Ovary (tissue), 9 donors: ENCODE data around the gene USP16. TPM values are rescaled to one million over a fixed set of nuclear protein-coding genes. Genes with fewer than 3 reads are reported as not detected.

Source experiments
- DNase-seq, 5 donors: peaks; one replicate each; pipeline ENCODE4 v3.0.0-alpha.2; 2019 to 2020
- H3K27ac ChIP-seq, 2 donors: fragments of 200-600 bp; one replicate each; pipeline versions ENCODE4 v1.5.1 to v1.8.0; 2019 to 2022
- H3K27me3 ChIP-seq: fragments of 200-600 bp; one replicate; pipeline ENCODE4 v1.8.0; 2022
- H3K36me3 ChIP-seq: fragments of 200-600 bp; sonication (generic); one replicate; pipeline ENCODE4 v1.5.1; 2019
- H3K4me1 ChIP-seq: one replicate; pipeline ENCODE4 v1.8.1; 2013; ENCODE audit warnings: mild to moderate bottlenecking, moderate library complexity; ENCODE audit not compliant: insufficient read depth
- H3K4me3 ChIP-seq: fragments of 200-600 bp; sonication (generic); one replicate; pipeline ENCODE4 v1.5.1; 2017
- H3K9me3 ChIP-seq, 2 donors: fragments of 200-600 bp in 1 of 2; sonication (generic) in 1 of 2; one replicate each; pipeline versions ENCODE4 v1.5.1 to v1.8.1; 2013 to 2019; ENCODE audit warnings: mild to moderate bottlenecking in 1 of 2, moderate library complexity in 1 of 2
- EP300 ChIP-seq: sonication (generic); formaldehyde crosslinking; IDR thresholded peaks from one replicate; pipeline ENCODE4 v1.6.1; 2017; ENCODE audit warnings: antibody characterized with exemption
- POLR2A ChIP-seq: fragments of 450-650 bp; IDR thresholded peaks from one replicate; pipeline ENCODE4 v1.6.1; 2017; ENCODE audit warnings: antibody characterized with exemption, mild to moderate bottlenecking, moderate library complexity
- WGBS, 3 donors: extraction: QIAGEN DNeasy Blood & Tissue Kit in 1 of 3; methylation state at CpG; one replicate each; pipeline versions ENCODE4 v1.1.5 to v1.1.7; 2013 to 2017; 5-methylcytosine and 5-hydroxymethylcytosine counted together
- intact Hi-C, 4 donors: fragments of 100-400 bp; cut with DNase I; formaldehyde crosslinking; loops; one replicate each; pipeline versions ENCODE4 v1.11.0 to v1.15.1; 2022 to 2023
- polyA plus RNA-seq, 2 donors: library from polyadenylated mRNA; stranded (reverse); fragments of 200-250 nt in 1 of 2; fragments of 350-450 nt in 1 of 2; fragmentation: Illumina TruSeq in 1 of 2; extraction: RNeasy Lipid Tissue Mini Kit (QIAGEN cat#74804) in 1 of 2; gene quantifications; one replicate each; pipeline ENCODE4 v1.2.3, GENCODE V29; 2013 to 2014
- total RNA-seq, 7 donors: library from RNA; depleted of rRNA in 2 of 7; stranded (reverse); fragments of >200 nt in 2 of 7; fragmentation: NEBNext Ultra II Directional in 3 of 7; extraction: Animal tissue kit (Norgen Biotek cat#: 25700) in 3 of 7; gene quantifications; one replicate each; pipeline versions ENCODE4 v1.1.0 to v1.2.4, GENCODE V29; 2016 to 2023
- TF ChIP-seq, protein P1 (sequence below), 3 donors: fragments of 450-650 bp in 2 of 3; fragments of 200-600 bp in 1 of 3; IDR thresholded peaks; one replicate each; pipeline versions ENCODE4 v1.5.1 to v1.8.0; 2016 to 2022; ENCODE audit warnings: antibody characterized with exemption in 3 of 3, mild to moderate bottlenecking in 1 of 3
- donor health status: DM: no; HTN: no; CAD: no; lungs with moderate emphysema.
- donor health status: DM: no; HTN: no; CAD: no.
- donor health status: Bipolar disorder and iron deficiency.
- donor health status: DM: yes; HTN: yes; CAD: no.
- donor health status: DM: no; HTN: no; CAD: no.
- donor health status: DM: yes; HTN: yes; CAD: no.

Gene USP16
- total and polyA plus RNA-seq, 9 donors: 25.5 to 46.6 (median 31.9) TPM

DNA sequence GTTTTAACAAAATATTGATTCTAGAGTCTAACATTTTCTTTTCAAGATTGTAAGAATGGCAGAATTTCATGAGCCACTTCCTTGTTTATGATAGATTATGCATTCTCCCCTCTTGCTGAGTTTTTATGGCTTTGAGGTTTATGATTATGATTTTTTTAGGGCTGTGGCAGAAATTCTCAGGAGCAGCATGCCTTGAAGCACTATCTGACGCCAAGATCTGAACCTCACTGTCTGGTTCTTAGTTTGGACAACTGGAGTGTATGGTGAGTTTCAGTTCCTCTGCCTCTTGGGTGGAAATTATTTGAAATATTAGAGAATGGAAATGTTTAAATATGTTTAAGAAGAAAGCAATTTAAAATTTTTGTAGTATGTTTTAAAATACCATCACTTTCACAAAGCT is 10.2 kb downstream of the USP16 start:
- intact Hi-C loops: no loop called here
- Histone ChIP-seq H3K4me3 (no peak overlapping the region), H3K36me3 (no peaks in the 10 kb centered on the region), H3K27ac (no peak overlapping the region), H3K4me1 (no peaks in the 10 kb centered on the region), H3K27me3 (no peaks in the 10 kb centered on the region), H3K9me3 (no peaks in the 10 kb centered on the region)
- WGBS, 3 donors: 84 to 91% (median 84%) methylated on average over 1 of the region's 1 CpG
- no peak for DNase-seq
- TF ChIP-seq POLR2A (no peak), EP300 (no peak)
- TF ChIP-seq, protein P1, sequence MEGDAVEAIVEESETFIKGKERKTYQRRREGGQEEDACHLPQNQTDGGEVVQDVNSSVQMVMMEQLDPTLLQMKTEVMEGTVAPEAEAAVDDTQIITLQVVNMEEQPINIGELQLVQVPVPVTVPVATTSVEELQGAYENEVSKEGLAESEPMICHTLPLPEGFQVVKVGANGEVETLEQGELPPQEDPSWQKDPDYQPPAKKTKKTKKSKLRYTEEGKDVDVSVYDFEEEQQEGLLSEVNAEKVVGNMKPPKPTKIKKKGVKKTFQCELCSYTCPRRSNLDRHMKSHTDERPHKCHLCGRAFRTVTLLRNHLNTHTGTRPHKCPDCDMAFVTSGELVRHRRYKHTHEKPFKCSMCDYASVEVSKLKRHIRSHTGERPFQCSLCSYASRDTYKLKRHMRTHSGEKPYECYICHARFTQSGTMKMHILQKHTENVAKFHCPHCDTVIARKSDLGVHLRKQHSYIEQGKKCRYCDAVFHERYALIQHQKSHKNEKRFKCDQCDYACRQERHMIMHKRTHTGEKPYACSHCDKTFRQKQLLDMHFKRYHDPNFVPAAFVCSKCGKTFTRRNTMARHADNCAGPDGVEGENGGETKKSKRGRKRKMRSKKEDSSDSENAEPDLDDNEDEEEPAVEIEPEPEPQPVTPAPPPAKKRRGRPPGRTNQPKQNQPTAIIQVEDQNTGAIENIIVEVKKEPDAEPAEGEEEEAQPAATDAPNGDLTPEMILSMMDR (IDR thresholded peaks at IDR 0.05): no peak

GRCh38 chr21:29052224-29052623 is 27.8 kb downstream of the USP16 start:
- H3K27me3 ChIP-seq: no peaks in the 10 kb centered on the region
- H3K4me1 ChIP-seq: no peaks in the 10 kb centered on the region
- H3K36me3 ChIP-seq: no peaks in the 10 kb centered on the region
- 98 to 99% (median 98%) methylated on average over 5 of the region's 5 CpGs for WGBS, 3 donors
- no peaks in the 10 kb centered on the region for H3K9me3 ChIP-seq
- no peak overlapping the region for H3K4me3 ChIP-seq
- TF ChIP-seq POLR2A: no peak
- no peak for TF ChIP-seq EP300
- TF ChIP-seq, protein P1 (IDR thresholded peaks at IDR 0.05): no peak
- intact Hi-C loops: no loop called here
- DNase-seq: no peak
- H3K27ac ChIP-seq: no peak overlapping the region

DNA sequence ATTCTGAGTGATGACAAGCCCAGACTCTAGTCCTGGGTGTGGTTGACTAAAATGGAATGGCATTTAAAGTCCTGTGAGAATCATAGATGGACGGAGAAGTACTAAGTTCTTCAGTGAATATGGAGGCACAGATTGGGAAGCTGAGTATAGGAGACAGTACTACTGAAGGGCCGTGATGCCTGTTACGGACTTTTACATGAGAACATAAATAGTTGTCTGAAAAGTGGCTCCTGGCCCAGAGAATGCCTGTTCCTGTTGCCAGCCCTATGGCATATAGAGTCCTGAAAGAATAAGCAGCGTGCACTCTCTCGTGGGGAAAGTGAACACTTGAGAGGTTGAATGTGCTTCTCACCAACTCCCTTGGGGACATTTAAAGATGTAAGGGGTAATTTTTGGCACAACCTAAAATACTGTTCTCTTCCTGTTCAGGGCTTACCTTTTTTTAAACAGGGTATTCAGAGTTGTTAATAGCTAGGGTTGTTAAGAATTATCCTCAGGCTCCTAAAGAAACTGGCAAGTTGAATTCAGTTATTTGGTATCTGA is 28.6 kb downstream of the USP16 start:
- H3K4me1 ChIP-seq: no peaks in the 10 kb centered on the region
- 86 to 93% (median 92%) methylated on average over 5 of the region's 5 CpGs for WGBS, 3 donors
- TF ChIP-seq, protein P1 (IDR thresholded peaks at IDR 0.05): no peak
- TF ChIP-seq POLR2A (no peak), EP300 (no peak)
- intact Hi-C loops: no loop called here
- no peaks in the 10 kb centered on the region for H3K36me3 ChIP-seq
- H3K4me3 ChIP-seq: no peak overlapping the region
- no peaks in the 10 kb centered on the region for H3K9me3 ChIP-seq
- H3K27ac ChIP-seq: no peak overlapping the region
- no peak for DNase-seq
- no peaks in the 10 kb centered on the region for H3K27me3 ChIP-seq

- Histone ChIP-seq H3K27me3 (no peaks in the 10 kb centered on the region), H3K36me3 (no peaks in the 10 kb centered on the region), H3K27ac (no peak overlapping the region), H3K4me1 (no peaks in the 10 kb centered on the region), H3K4me3 (no peak overlapping the region), H3K9me3 (no peaks in the 10 kb centered on the region)
- no peak for TF ChIP-seq POLR2A
- no peak for TF ChIP-seq EP300
- TF ChIP-seq, protein P1 (IDR thresholded peaks at IDR 0.05): no peak
- 38 to 63% (median 42%) methylated on average over 4 of the region's 4 CpGs for WGBS, 3 donors
- intact Hi-C loops: no loop called here
- no peak for DNase-seq
Observed at GRCh38 chr21:29053656-29054055, 29.2 kb downstream of the USP16 start.
